ENCODE data around the gene CHP2. TPM values are rescaled to one million over a fixed set of nuclear protein-coding genes. Genes with fewer than 3 reads are reported as not detected.
A peak's percentile ranks its signal among the peaks of the same experiment; 100 is the strongest.

Gene CHP2
- polyA plus RNA-seq, 1 of the 3 experiments (the other 2 are of a cell fraction) = not detected

- no peaks in the 10 kb centered on the region for H3K9me2 ChIP-seq
- ChIA-PET POLR2A (no interaction called here), CTCF (interaction anchor here (1.4 to 3.6 kb wide), 7 partner anchors 8 to 290 kb away, joined by 3 to 15 read pairs (median 5); partner anchors contain the start of gene ERN2)
- H4K20me1 ChIP-seq (ENCODE audit: insufficient read depth) = no peaks in the 10 kb centered on the region
- H3K4me1 ChIP-seq (ENCODE audit: control insufficient read depth in 1 of 2, insufficient read depth in 2 of 2, low read depth in 1 of 2, low read length in 1 of 2) = no peaks in the 10 kb centered on the region
- no peak overlapping the region for H3K4me3 ChIP-seq (ENCODE audit: low read depth in 2 of 2, low read length in 1 of 2)
- no peak overlapping the region for H3K27ac ChIP-seq (ENCODE audit: low read depth in 2 of 2, low read length in 1 of 2)
- DNase-seq = no peak
- no peaks in the 10 kb centered on the region for H3K36me3 ChIP-seq (replicated peaks in 1 of 2; ENCODE audit: control insufficient read depth in 1 of 2, insufficient read depth in 2 of 2, low read length in 1 of 2)
- H3K79me2 ChIP-seq (ENCODE audit: insufficient read depth) = no peaks in the 10 kb centered on the region
- TF ChIP-seq RFX5 (IDR thresholded peaks at IDR 0.05; ENCODE audit: low read length) (no peak), FOSL2 (IDR thresholded peaks at IDR 0.05; ENCODE audit: borderline replicate concordance, low read depth) (no peak), MEF2A (IDR thresholded peaks at IDR 0.05; ENCODE audit: borderline replicate concordance, low read depth) (no peak), GATA2 (CRISPR knock-in tag; IDR thresholded peaks at IDR 0.05) (no peak), POLR2AphosphoS5 (IDR thresholded peaks at IDR 0.05; ENCODE audit: low read depth, low read length) (no peak), TAF1 (IDR thresholded peaks at IDR 0.05; ENCODE audit: borderline replicate concordance, low read depth, low read length) (no peak), MXI1 (IDR thresholded peaks at IDR 0.05; ENCODE audit: low read depth, low read length) (no peak), PBX3 (IDR thresholded peaks at IDR 0.05) (no peak), TCF12 (IDR thresholded peaks at IDR 0.05) (no peak), FOXJ3 (CRISPR knock-in tag; IDR thresholded peaks at IDR 0.05) (no peak), GABPA (IDR thresholded peaks at IDR 0.05; ENCODE audit: low read depth) (no peak), MAX (IDR thresholded peaks at IDR 0.05; ENCODE audit: low read depth) (no peak)
- no peaks in the 10 kb centered on the region for H3K27me3 ChIP-seq (ENCODE audit: insufficient read depth)
- no peak overlapping the region for H2AFZ ChIP-seq (ENCODE audit: low read depth)
- 92% methylated on average over 3 of the region's 3 CpGs for WGBS (ENCODE audit: low lambda C conversion rate)
- no peaks in the 10 kb centered on the region for H3K9me3 ChIP-seq
- no peak overlapping the region for H3K9ac ChIP-seq
- H3F3A ChIP-seq (replicated peaks; ENCODE audit: insufficient read depth) = no peaks in the 10 kb centered on the region
- no peak overlapping the region for H3K4me2 ChIP-seq
Measured at GRCh38 chr16:23726710-23727109, 28.1 kb upstream of the CHP2 start.

- Histone ChIP-seq H4K20me1 (ENCODE audit: insufficient read depth) (no peaks in the 10 kb centered on the region), H3K9me2 (no peaks in the 10 kb centered on the region), H3K4me3 (ENCODE audit: low read depth in 2 of 2, low read length in 1 of 2) (no peak overlapping the region), H3K4me2 (no peak overlapping the region), H3K27ac (ENCODE audit: low read depth in 2 of 2, low read length in 1 of 2) (no peak overlapping the region), H3K79me2 (ENCODE audit: insufficient read depth) (no peaks in the 10 kb centered on the region), H3K9me3 (no peaks in the 10 kb centered on the region), H2AFZ (ENCODE audit: low read depth) (no peak overlapping the region), H3F3A (replicated peaks; ENCODE audit: insufficient read depth) (no peaks in the 10 kb centered on the region), H3K36me3 (replicated peaks in 1 of 2; ENCODE audit: control insufficient read depth in 1 of 2, insufficient read depth in 2 of 2, low read length in 1 of 2) (no peaks in the 10 kb centered on the region), H3K4me1 (ENCODE audit: control insufficient read depth in 1 of 2, insufficient read depth in 2 of 2, low read depth in 1 of 2, low read length in 1 of 2) (no peaks in the 10 kb centered on the region), H3K27me3 (ENCODE audit: insufficient read depth) (no peaks in the 10 kb centered on the region; the same call in 1 of the 2 replicates), H3K9ac (no peak overlapping the region)
- ChIA-PET CTCF (interaction anchor here (0.6 to 3.6 kb wide), 20 partner anchors 9 to 883 kb away, joined by 3 to 15 read pairs (median 3); partner anchors contain the start of gene ERN2), POLR2A (no interaction called here)
- peak; percentile 6 for TF ChIP-seq CTCF (IDR thresholded peaks at IDR 0.05)
- no peak for TF ChIP-seq MAX (IDR thresholded peaks at IDR 0.05; ENCODE audit: low read depth)
- no peak for DNase-seq
- WGBS (ENCODE audit: low lambda C conversion rate) = 45% methylated on average over 10 of the region's 10 CpGs
Measured at GRCh38 chr16:23728112-23728477, 26.7 kb upstream of the CHP2 start.
